ENCODE measurements around the gene CALHM1.
"Not testable (repeated sequence)": the region's sequence is repeated elsewhere in the genome, so short reads cannot be mapped to it uniquely, and the experiment has no call there.

The CALHM1 gene

GRCh38 chr10:103458720-103459119 lies at the start of gene CALHM1:
TSS of gene CALHM1 (minus strand) at chr10:103458900. CDS start at chr10:103458751, 149 bp downstream.
- peak; percentile 34 for DNase-seq

- peak; percentile 84 for DNase-seq
Measured at GRCh38 chr10:103507235-103508191, 48.8 kb upstream of the CALHM1 start.

- no peak for DNase-seq
Measured at GRCh38 chr10:103506061-103506460, 47.4 kb upstream of the CALHM1 start.

GRCh38 chr10:103504181-103504783 lies 45.6 kb upstream of the CALHM1 start:
- DNase-seq = no peak

- DNase-seq = not testable (repeated sequence)
Measured at GRCh38 chr10:103503777-103504176, 45.1 kb upstream of the CALHM1 start.

GRCh38 chr10:103502849-103503660 lies 44.4 kb upstream of the CALHM1 start:
- peak; percentile 5 for DNase-seq

- no peak for DNase-seq
Measured at GRCh38 chr10:103501186-103501585, 42.5 kb upstream of the CALHM1 start.

- DNase-seq = no peak
Measured at GRCh38 chr10:103500481-103500880, 41.8 kb upstream of the CALHM1 start.

GRCh38 chr10:103499881-103500280 lies 41.2 kb upstream of the CALHM1 start:
- DNase-seq = no peak

- DNase-seq = peak; percentile 48
Measured at GRCh38 chr10:103498936-103499638, 40.4 kb upstream of the CALHM1 start.

- DNase-seq = no peak
Measured at GRCh38 chr10:103497161-103497915, 38.6 kb upstream of the CALHM1 start.

- DNase-seq = no peak
Measured at GRCh38 chr10:103495321-103495720, 36.6 kb upstream of the CALHM1 start.

GRCh38 chr10:103493916-103494877 lies 35.5 kb upstream of the CALHM1 start:
- peak; percentile 40 for DNase-seq

- peak; percentile 52 for DNase-seq
Measured at GRCh38 chr10:103493362-103493915, 34.7 kb upstream of the CALHM1 start, which contains the start of gene NEURL1. TSS of gene NEURL1 (plus strand) at chr10:103493705. CDS start at chr10:103494388, 683 bp downstream.

- no peak for DNase-seq
Measured at GRCh38 chr10:103492655-103493261, 34.1 kb upstream of the CALHM1 start.

- no peak for DNase-seq
Measured at GRCh38 chr10:103491729-103492364, 33.1 kb upstream of the CALHM1 start.

- no peak for DNase-seq
Measured at GRCh38 chr10:103490986-103491314, 32.2 kb upstream of the CALHM1 start.

GRCh38 chr10:103487410-103487708 lies 28.7 kb upstream of the CALHM1 start:
- DNase-seq = no peak

- not testable (repeated sequence) for DNase-seq
Measured at GRCh38 chr10:103486635-103487409, 28.1 kb upstream of the CALHM1 start.
